GM12872 (cell line): Measurements from ENCODE around the gene STRADA.

Experiments used
- TF ChIP-seq, protein P1 (sequence below): IDR thresholded peaks from 3 replicates; pipeline ENCODE4 v1.5.1; 2011; ENCODE audit warnings: low read depth, mild to moderate bottlenecking, low read length, moderate library complexity; ENCODE audit not compliant: insufficient read depth

STRADA gene

DNA sequence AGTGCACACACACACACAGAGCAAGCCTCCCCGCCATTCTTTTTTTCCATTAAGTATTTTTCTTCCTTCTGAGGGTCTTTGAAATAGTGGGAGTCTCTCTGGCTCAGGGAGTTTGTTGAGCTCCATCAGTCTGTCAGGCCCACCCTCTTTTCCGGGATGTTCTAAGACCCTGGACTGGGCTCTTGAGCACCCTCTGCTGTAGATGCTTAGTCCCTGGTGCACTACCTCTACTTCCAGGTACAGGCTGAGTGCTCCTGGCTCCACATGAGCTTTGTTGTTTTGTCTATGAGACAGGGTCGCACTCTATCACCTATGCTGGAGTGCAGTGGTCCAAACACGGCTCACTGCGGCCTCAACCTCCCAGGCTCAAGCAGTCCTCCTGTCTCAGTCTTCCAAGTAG, 62.4 kb downstream of the STRADA start:
- TF ChIP-seq, protein P1, sequence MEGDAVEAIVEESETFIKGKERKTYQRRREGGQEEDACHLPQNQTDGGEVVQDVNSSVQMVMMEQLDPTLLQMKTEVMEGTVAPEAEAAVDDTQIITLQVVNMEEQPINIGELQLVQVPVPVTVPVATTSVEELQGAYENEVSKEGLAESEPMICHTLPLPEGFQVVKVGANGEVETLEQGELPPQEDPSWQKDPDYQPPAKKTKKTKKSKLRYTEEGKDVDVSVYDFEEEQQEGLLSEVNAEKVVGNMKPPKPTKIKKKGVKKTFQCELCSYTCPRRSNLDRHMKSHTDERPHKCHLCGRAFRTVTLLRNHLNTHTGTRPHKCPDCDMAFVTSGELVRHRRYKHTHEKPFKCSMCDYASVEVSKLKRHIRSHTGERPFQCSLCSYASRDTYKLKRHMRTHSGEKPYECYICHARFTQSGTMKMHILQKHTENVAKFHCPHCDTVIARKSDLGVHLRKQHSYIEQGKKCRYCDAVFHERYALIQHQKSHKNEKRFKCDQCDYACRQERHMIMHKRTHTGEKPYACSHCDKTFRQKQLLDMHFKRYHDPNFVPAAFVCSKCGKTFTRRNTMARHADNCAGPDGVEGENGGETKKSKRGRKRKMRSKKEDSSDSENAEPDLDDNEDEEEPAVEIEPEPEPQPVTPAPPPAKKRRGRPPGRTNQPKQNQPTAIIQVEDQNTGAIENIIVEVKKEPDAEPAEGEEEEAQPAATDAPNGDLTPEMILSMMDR, result peak; percentile 24; the same call in 1 of the 3 replicates

DNA sequence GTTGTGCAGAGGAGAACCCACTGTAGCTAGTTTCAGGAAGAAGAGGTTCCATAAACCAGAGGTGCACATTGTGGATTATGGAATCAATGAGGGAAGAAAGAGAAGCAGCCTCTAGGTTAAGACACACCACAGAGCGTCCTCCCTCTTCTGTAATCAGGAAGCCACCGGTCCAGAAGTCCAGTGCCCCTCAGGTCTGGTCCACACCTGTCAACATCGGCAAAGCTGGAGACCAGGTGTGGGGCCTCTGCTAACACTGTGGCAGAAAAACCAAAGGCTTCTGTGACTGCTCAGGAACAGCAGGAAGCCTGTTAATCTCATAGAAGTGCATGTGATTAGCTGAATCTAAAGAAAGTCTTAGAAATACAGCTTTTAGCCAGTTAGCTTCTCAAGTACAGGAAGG, 65.0 kb downstream of the STRADA start:
- TF ChIP-seq, protein P1, result no peak

DNA sequence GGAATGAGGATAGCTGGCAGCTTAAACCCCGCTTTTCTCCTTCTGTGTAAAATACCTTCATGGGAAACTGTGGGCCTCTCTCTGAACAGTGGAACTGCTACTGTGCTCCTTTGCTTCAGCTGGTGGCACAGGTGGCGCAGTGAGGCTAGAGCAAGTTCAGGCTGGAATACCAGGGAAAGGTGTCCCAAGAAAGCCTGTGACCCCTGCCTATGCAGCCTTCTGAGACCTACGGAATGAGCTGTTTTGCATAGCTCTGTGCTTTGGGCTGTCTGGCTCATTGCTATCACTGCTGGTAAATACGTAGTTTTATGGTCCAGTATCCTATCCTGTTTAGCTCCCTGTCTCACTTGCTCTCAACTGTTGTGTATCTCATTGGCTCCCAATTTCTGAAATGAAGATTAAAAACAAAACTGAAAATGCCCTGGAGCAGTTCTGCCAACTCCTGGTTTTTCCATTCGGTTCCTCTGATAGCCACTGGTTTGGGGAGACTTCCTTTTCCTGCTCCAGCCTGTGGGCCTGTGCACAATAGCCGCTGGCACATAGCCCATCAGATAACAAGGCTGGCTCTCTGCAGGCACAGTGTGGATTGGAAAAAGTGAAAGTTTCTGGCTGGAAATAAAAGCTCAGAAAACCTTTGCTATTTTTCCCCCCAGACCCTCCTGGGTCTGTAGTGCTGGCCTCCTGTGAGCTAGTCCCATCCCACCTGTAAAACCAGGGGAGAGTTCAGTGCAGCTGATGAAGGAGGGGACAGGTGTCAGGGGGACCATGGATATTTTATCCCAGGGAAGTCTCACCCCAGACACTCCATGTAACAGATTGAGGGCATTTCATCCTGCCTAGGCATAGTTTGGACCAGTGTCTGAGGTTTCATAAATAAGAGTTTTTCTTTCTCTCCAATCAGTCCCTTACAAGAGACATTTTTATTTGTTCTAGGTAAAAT, 65.7 kb downstream of the STRADA start:
- TF ChIP-seq, protein P1, result no peak

DNA sequence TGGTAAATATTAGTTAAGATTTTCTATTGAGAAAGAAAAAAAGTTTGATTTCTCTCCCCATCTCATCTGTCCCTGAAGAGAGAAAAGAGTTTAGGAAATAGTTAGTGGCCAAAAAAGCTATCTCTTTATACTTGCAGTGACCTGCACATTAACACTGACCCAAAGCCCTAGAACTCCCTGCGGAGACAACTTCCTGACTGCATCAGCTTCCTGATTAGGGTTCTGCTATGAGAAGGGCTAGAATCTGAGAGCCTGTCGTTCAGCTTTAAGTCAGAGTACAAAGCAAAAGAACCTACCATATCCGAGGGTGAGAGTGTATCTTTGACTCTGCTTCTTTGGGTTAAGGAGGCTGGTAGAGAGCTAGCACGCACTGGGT, 66.4 kb downstream of the STRADA start:
- TF ChIP-seq, protein P1, result no peak

DNA sequence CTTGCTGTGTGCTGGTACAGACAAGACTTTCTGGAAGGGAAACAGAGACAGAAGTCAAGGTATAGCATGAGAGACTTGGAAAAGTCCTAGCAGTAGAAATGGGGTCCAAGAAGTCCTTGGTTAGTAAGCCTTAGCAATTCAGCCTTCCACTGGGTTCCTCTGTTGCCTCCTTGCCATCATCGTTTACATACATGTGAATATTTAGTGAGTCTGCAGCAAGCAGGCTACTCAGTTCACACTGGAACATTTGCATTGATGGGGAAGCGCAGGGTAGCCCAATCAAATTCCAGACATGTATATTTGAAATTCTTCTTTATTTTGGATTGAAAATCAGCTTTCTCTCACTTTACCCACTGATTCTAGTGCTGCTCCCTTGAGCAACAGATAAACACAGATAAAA, 68.7 kb downstream of the STRADA start:
- TF ChIP-seq, protein P1, result no peak

DNA sequence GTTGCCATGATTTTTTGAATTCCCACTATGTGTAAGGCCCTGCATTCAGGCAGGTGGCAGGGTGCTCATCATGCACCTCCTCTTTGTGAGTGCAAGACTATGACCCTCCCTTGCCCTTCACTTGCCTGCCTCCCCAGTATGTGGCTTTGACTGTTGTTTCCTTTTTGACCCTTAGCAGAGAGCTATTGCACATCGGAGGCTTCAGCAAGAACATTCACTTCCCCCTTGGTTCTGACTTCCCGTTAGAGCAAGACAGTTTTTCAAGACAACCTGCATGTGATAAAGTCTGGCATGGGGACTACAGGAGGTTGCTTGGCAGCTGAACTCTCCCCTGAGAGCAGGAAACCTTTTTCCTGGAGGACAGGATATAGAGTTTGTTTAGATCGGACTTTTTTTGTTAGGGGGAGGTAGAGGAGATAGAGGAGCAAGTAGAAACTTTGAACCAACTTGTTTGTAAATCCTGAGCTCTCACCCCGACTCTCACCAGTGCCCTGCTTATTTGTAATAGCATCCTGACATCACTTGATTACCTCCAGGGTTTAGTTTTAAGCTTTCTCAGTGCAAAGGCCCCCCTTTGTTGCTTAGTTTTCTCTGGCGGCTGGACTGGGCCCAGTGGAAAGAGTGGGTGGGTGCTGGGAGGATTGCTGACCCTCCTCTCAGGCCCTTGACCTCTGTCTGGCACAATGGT, 75.9 kb downstream of the STRADA start:
- TF ChIP-seq, protein P1, result no peak

DNA sequence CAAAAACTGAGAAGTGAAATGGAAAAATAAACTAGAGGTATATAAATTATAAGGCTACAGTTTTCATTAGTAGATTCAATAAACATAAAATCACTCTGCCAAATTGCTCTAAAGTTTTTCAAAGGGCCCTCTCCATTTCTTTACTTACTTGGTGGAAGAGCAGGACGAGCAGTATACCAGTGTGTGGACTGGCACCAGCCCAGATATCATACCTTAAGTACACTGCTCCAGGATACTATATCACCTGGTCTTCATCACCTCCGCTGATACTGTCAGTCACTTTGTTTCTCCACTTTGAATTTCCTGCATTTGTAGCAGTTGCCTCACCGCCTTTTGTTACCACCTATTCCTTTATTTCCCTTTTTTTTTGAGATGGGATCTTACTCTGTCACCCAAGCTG, 81.7 kb downstream of the STRADA start:
- TF ChIP-seq, protein P1, result no peak
